CD4-positive, alpha-beta T cell treated with Interleukin-6 at 100 ng/mL for 8 hours (primary cell): ENCODE results near the gene CCN6.
"Not testable (repeated sequence)": the region's sequence is repeated elsewhere in the genome, so short reads cannot be mapped to it uniquely, and the experiment has no call there.

Experiments
- DNase-seq: peaks from one replicate; pipeline ENCODE4 v3.0.0-alpha.2; 2020; ENCODE audit warnings: mixed read lengths, low spot score

CCN6 gene

GRCh38 chr6:112051251-112051740 is 2.6 kb upstream of the CCN6 start:
- not testable (repeated sequence) for DNase-seq

DNA sequence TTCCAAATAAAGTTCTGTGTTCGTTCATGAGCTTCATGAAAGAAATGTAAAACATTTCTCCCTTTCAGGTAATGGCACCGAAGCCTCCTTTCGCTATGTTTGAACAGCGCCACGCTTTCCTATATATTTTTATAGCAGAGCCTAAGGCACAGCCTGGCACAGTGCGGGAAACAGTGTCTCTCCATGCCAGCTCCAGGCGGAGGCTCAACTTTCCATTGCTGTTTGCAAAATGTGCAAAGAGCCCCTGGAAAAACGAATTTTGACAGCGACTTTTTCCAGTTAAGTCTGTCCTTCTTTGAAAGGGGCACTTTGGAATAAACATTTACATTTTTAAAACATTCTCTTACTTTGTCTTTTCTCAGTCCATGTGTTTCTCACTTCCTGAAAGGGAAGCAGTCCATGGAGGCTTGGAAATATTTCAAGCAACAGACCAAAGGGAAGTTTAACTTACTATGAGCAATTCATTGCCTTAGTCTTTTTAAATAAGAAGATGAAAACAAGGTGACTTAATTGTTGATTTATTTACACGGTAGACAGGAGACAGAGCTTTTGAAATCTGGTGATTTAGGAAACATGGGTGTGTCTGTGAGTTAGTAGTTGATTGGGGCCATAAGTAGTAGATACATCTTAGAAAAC is 769 bp downstream of the CCN6 start:
- no peak for DNase-seq

GRCh38 chr6:112058243-112059032 is 4.5 kb downstream of the CCN6 start:
- no peak for DNase-seq

DNA sequence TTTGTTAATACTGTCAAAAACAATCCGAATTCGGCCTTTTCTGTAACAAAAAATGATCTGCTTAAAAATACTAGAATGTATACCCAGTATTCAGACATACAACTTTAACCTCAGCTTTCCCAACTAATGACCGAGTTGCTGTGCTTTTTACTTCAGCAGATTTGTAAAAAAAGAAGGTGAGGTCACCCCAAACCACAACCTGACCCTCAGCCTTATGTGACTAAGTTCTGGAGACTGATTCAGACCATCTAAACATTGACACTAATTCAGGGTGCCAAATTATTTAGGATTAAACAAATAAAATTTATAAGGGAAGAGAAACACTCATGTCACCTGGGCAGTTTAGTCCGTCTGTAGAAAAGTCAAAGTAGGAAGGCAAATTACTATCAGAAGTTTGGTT is 7.7 kb downstream of the CCN6 start:
- DNase-seq: no peak

- no peak for DNase-seq
Measured at GRCh38 chr6:112062966-112063365, 9.1 kb downstream of the CCN6 start.

- no peak for DNase-seq
Measured at GRCh38 chr6:112065426-112065986, 11.6 kb downstream of the CCN6 start.

- DNase-seq: no peak
Measured at GRCh38 chr6:112066606-112067005, 12.7 kb downstream of the CCN6 start.

GRCh38 chr6:112081569-112081968 is 27.7 kb downstream of the CCN6 start:
- DNase-seq: no peak

GRCh38 chr6:112085286-112086065 is 31.6 kb downstream of the CCN6 start:
- DNase-seq: no peak

DNA sequence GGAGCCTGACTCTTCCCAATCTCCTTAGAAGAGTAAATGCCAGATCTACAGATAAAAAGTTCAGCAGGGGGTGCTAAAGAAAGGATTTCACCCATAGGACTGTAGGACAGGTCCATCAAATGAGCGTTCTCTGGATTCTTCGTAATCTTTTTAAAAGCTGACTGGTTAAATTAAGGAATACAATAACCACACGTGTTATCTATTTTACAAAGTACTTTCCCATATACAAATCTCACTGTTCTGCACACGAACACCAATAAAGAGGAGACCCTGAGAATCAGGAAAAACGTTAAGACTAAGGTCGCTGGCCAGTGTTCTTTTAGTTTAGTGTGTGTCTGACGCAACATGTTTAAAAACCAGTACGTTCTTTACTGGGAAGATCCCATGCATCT is 32.8 kb downstream of the CCN6 start:
- DNase-seq: no peak

GRCh38 chr6:112087136-112087911 is 33.4 kb downstream of the CCN6 start, which contains the start of the genes FAM229B and TUBE1:
TSS of gene FAM229B (plus strand) at chr6:112087591. CDS start at chr6:112099284, 11,693 bp downstream.
TSS of gene TUBE1 (minus strand) at chr6:112087482. CDS start at chr6:112087434, 48 bp downstream.
- peak; percentile 92 for DNase-seq

- DNase-seq: no peak
Measured at GRCh38 chr6:112087916-112088315, 34.0 kb downstream of the CCN6 start.

- DNase-seq: no peak
Measured at GRCh38 chr6:112096901-112097300, 43.0 kb downstream of the CCN6 start.

DNA sequence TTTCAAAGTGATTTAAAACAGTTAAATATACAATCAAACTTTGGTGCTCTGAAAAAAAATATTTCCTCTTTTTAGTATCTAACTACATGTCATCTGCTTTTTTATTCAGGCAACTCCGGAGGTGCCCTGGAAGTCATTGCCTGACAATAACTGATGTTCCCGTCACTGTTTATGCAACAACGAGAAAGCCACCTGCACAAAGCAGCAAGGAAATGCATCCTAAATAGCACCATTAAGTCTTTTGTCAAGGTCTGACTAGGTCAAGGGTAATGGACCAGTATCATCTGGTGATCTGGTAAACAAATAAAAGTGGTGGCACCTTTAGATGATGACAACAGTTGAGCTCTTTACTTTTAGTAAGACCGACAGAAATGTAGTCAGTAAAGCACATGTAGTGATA is 46.7 kb downstream of the CCN6 start:
- DNase-seq: no peak

DNA sequence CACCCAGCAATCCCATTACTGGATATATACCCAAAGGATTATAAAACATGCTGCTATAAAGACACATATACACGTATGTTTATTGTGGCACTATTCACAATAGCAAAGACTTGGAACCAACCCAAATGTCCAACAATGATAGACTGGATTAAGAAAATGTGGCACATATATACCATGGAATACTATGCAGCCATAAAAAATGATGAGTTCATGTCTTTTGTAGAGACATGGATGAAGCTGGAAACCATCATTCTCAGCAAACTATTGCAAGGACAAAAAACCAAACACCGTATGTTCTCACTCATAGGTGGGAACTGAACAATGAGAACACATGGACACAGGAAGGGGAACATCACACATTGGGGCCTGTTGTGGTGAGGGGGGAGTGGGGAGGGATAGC is 52.1 kb downstream of the CCN6 start:
- DNase-seq: not testable (repeated sequence)

- no peak for DNase-seq
Measured at GRCh38 chr6:112106562-112106961, 52.7 kb downstream of the CCN6 start.

DNA sequence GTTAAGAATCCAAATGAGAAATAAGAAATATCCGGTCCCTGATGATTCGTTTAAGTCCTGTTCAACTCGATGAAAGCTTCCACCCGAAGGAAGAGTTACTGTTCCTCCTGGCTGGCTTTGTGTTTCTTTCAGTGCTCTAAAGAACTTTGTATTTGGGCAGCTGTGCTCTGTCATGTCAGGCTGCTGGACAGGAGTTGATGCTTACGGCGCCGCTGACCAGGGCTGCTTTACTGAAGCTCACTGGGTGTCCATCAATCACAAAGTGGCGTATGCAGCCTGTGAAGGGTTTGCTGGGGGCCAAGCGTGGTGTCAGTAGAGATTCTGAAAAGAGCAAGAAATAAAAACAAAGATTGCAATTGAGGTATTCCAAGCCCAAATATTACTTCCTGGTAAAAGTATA is 55.4 kb downstream of the CCN6 start:
- DNase-seq: no peak

DNA sequence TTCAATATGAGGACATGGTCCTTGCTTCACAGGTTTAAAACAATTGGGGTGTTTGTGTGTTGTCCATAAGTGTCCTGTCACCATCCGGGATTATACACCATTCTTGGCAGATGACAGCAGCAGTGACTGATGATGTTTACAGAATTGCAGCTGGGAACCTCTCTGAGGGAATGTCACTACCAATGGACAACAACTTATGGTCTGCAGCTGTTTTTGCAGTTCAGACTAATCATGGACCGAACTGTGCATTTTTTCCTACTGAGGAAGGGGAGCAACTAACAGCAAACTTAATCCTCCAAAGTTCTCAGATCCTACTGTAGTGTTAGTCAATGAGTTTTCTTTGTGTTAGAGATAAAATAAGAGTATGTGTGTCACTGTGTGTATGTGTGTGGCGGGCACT is 59.5 kb downstream of the CCN6 start:
- no peak for DNase-seq

GRCh38 chr6:112113918-112114317 is 60.0 kb downstream of the CCN6 start:
- no peak for DNase-seq

- DNase-seq: no peak
Measured at GRCh38 chr6:112114577-112115223, 60.8 kb downstream of the CCN6 start.

DNA sequence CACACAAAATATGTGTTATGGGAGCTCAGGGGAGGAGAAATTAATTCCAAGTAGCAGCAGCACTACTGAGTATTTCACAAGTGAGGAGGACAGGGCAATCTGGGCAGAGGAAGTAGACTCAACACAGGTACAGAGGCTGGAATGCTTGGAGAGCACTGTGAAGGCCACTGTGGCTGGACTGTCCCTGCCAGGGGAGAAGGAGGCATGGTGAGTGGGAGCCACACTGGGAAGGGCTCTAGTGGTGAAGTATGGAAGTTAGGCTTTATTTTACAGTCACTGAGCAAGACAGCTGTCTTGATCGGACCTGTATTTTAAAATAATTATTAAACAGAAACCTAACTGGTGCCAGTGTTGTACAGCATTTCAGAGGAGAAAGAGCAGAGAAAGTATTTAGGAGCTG is 62.3 kb downstream of the CCN6 start:
- no peak for DNase-seq
